ENCODE data around the gene NLRP6.

NLRP6 gene

DNA sequence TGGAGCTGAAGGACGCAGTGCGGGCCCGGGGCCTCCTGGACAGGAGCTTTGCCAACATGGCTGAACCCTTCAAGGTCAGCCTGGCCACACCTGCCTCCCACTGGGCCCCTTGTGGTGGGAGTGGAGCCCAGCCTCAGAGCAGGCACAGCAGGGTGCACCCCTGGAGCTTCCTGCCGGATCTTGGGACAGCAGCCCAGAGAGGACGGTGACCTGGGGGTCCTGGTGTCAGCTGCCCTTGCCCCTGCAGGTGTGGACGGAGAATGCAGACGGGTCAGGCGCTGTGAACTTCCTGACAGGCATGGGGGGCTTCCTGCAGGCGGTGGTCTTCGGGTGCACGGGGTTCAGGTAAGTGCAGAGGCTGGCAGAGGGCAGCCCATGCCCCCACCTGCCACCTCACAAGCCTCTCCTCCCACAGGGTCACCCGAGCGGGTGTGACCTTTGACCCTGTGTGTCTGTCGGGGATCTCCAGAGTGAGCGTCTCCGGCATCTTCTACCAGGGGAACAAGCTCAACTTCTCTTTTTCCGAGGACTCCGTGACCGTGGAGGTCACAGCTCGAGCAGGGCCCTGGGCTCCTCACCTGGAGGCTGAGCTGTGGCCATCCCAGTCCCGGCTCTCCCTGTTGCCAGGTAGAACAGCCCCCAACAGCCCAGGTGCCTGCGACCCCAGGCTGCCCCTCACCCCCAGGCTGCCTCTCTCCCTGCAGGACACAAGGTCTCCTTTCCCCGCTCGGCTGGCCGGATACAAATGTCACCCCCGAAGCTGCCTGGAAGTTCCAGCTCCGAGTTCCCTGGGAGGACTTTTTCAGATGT lies 15.8 kb downstream of the NLRP6 start:
- no peak for DNase-seq (ENCODE audit: low read depth)

DNA sequence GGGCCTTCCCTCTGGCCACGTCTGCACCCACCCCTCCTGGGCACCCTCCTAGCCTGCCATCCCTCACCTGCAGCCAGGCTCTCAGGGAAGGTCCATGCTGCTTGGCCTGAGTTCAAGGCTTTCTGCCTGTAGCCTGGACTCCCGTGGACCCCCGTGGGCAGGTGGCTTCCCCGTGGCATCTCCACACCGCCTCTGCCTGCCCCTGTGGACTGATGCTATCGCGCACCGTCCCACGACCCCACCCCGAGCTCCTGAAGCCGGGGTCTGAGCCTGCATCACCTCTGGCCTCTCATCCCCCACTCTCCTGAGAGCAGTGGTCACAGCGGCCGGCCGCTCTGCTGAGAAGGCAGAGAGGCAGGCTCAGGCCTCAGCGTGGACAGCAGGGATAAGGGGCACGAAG lies 16.6 kb downstream of the NLRP6 start:
- DNase-seq (ENCODE audit: low read depth): no peak

DNA sequence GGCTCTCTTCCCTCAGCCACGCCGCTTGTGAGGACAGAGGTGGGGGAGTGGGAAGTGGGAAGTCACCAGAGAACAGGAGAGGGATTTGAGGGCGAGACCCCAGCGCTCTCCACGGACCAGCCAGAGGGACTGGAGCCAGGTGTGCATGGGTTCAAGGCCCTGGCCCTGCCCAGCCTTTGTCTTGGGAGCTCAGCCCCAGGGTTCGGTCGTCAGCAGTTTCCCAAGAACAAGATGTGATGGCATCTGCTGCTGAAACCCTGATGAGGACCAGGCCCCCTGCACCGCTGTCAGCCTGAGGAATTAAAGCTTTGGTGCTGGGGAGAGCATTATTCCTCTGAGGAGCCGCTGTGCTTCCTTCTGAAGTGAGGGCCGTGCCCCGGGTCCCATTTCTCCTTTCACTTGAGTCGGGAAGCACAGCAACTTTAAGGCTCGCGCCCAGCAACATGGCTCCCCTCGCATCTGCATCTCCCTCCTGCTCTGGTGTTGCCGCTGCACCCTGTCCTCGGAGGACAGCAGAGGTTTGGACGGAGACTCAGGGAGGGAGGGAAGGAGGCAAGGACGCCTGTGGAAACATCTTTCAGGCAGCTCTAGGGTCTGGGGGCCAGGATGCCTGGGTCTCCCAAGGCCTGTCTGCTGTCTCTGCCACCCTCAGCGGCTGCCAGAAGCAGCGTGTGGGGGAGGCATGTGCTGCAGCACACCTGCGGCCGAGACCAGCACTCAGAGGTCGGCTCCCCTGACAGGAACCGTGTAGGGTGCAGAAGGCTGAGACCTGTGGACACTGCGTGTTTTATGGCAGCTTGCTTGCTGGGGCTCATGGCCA lies 17.4 kb downstream of the NLRP6 start:
- no peak for DNase-seq (ENCODE audit: low read depth)

GRCh38 chr11:296171-297050 lies 18.2 kb downstream of the NLRP6 start:
- no peak for DNase-seq (ENCODE audit: low read depth)

- no peak for DNase-seq (ENCODE audit: low read depth)
Observed at GRCh38 chr11:297051-297585, 18.9 kb downstream of the NLRP6 start.

DNA sequence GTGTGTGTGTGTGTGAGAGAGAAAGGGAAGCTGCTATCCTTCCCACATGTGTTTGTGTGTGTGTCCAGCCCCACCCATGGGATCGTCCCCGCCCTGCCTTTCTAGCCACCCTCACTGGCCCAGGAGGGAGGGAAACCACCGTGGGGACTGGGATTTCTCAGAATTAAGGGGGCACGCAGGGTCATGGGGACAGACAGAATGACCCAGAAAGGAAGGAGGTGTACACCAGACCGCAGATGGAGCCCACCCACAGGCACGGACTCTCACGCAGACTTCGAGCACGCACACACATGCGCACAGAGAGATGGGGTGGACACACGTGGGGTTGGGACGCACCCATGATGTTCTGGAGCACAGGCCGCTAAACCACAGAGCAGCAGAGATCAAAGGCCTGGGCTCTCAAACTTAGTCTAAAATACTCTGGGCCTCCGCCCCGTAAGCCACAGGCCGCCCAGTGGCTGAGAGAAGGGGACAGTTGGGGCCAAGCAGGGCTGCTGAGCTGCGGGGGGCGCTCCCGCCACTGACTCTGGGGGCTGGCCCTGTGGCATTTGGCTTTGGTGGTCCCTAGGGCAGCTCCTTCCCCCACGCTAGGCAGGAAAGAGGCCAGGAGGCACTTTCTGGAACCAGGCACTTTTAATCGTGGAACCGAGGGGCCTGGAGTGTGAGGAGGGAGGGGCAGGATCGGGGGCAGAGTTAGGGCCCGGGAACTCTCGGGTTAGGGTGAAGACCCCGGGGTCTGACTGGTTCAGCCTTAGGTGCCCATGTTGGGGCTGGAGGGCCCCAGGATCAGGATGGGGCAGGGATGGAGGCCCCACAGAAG lies 19.6 kb downstream of the NLRP6 start:
- no peak for DNase-seq (ENCODE audit: low read depth)

- no peak for DNase-seq (ENCODE audit: low read depth)
Observed at GRCh38 chr11:298406-299065, 20.3 kb downstream of the NLRP6 start.

GRCh38 chr11:299081-299891 lies 21.1 kb downstream of the NLRP6 start, which contains the start of gene IFITM5:
Gene IFITM5 (minus strand): TSS chr11:299526. CDS start chr11:299490, 36 bp downstream.
- DNase-seq (ENCODE audit: low read depth): no peak

- DNase-seq (ENCODE audit: low read depth): no peak
Observed at GRCh38 chr11:299951-300735, 21.9 kb downstream of the NLRP6 start.

- no peak for DNase-seq (ENCODE audit: low read depth)
Observed at GRCh38 chr11:303363-303762, 25.2 kb downstream of the NLRP6 start.

DNA sequence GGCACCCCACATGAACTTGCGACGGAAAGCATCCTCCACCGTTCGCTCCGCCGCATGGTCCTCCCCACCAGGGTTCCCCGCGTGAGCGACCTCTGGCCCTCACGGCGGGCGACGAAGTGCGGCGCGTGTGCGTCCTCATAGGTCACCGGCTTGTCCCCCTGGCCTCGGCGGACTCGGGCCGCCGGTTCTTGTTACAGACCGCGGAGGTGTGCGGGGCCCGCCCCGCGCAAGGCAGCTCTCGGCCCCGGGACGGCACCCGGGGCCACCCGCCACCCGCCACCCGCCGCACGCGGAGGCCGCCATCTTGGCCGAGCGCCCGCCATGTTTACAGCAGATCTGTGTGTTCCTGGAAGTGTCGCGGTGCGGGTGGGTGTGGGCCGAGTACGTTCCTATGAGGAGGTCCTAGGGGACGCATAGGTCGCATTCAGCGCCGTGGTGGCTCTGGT lies 25.9 kb downstream of the NLRP6 start:
- DNase-seq (ENCODE audit: low read depth): no peak

DNA sequence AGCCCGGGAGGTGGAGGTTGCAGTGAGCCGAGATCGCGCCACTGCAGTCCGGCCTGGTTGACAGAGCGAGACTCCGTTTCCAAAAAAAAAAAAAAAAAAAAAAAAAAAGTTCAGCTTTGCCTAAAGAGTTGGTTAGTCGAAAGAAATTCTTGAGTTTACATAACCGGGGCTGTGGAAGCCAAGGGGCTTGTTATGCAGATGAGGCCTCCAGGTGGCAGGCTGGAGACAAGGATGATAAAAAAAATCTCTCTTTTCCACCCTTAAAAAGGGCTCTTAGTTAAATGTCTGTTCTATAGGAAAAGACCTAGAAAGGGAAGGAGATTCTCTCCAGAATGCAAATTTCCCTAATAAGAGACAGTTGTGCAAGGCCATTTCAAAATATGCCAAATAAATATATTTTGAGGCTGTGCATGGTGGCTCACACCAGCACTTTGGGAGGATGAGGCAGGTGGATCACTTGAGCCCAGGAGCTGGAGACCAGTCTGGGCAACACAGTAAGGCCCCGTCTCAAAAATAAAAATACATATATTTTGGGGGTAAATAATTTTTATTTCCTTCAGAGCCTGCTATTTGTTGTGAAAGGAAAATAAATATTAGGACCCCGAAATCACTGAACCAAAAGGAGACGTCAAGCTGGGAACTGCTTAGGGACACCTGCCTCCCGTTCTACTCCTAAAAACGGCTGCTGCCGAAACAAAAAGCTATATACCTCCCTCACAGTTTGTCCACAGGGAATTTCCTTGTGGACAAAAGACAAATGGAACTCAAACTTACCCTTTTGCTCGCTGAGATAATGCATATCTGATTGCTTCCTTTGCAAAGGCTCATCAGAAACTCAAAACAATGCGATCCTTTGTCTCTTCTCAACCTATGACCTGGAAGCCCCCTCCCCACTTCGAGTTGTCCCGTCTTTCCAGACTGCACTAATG lies 27.0 kb downstream of the NLRP6 start:
- DNase-seq (ENCODE audit: low read depth): peak; percentile 81

DNA sequence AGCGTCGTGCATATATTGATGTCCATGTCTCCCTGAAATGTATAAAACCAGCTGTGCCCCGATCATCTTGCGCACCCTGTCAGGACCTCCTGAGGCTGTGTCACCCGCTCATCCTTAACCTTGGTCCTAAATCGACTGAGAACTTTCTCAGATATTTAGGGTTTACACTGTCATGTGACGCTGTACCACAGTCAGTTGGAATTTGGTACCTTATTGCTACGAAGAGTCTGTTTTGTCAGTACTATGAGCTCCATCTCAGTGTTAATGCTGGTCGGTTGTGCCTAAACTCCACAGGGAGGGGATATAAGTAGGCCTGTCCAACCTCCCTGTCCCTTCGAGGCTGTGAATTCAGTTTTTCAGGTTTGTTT lies 27.6 kb downstream of the NLRP6 start:
- DNase-seq (ENCODE audit: low read depth): no peak

DNA sequence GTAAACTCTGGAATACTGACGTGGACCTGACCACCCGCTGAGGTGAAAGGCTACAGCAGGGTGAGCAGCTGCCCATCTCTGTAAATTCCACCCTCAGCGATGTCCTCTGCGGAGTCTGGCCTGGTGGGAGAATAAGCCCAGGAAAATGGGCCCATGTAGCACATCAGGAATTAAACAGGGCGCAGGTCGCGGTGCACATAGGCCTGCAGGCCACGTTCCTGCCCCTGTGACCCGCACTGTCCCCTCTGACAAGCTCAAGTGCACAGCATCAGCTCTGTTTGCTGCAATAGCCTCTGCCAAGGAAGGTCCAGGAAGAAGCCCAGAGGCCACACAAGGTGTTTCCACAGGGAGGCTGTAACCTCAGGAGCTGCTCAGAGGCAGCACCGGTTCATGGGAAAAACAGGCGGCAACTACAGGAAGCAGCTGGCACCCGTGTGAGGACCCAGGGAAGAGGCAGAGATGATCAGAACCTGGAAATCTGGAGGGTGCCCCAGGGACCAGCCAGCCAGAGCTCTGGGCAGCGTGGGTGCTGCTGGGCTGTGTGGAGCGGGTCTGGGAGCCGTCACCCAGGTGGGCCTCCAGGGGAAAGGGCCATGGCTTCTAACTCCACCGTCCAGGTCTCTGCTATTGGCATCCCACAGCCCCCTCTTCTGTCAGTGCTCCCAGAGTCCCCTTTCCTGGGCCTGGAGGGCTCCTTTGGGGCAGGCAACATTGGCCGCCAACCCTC lies 28.6 kb downstream of the NLRP6 start:
- no peak for DNase-seq (ENCODE audit: low read depth)

GRCh38 chr11:307766-308708 lies 29.8 kb downstream of the NLRP6 start, which contains the start of gene IFITM2:
Gene IFITM2 (plus strand): TSS chr11:307816. CDS start chr11:308193, 377 bp downstream.
- DNase-seq (ENCODE audit: low read depth): peak; percentile 53
